NT2/D1 (cell line): ENCODE results near the gene EMC9.

ENCODE experiments used
- SUZ12 ChIP-seq: IDR thresholded peaks from 2 replicates; pipeline ENCODE4 v1.6.1; 2011; ENCODE audit not compliant: insufficient read length, insufficient read depth; ENCODE audit errors: extremely low read depth
- YY1 ChIP-seq: IDR thresholded peaks from 2 replicates; pipeline ENCODE4 v1.6.1; 2011; ENCODE audit not compliant: insufficient read length, insufficient read depth
- ZNF274 ChIP-seq: IDR thresholded peaks from 2 replicates; pipeline ENCODE4 v1.6.1; 2011; ENCODE audit warnings: mild to moderate bottlenecking, low read depth, low read length

DNA sequence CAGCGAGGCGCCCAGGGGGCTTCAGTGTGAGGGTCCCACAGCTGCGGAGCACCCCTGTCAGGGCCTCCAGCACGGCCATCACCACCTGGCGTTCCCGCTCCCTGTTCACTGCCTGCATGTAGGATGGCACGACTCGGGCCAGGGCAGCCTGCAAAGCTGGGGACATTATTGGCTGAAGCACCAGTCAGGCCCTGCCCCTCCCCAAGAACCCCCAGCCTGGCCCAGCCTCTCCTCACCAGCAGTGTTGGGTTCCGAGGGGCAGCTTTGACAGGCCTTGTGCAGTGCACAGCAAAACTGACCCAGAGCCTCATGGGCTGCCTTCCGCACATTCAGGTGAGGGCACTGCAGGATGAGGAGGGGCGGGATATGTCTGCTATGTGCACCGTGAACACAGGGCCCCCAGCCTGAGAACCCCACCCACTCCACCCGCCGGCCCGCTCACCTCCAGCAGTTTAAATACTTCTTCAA, 41.7 kb upstream of the EMC9 start:
- TF ChIP-seq YY1 (no peak), SUZ12 (no peak), ZNF274 (no peak)
